Testis (tissue), 3 donors: ENCODE measurements around the gene IL1RAPL1. TPM values are rescaled to one million over a fixed set of nuclear protein-coding genes. Genes with fewer than 3 reads are reported as not detected.

Experiments used
- DNase-seq: peaks from one replicate; pipeline ENCODE4 v3.0.0-alpha.2; 2019
- H3K27ac ChIP-seq, 2 donors: fragments of 200-600 bp; sonication (generic); one replicate each; pipeline ENCODE4 v1.5.1; 2019
- H3K27me3 ChIP-seq: fragments of 200-600 bp; sonication (generic); one replicate; pipeline ENCODE4 v1.5.1; 2019
- H3K36me3 ChIP-seq: fragments of 200-600 bp; sonication (generic); one replicate; pipeline ENCODE4 v1.5.1; 2017; ENCODE audit warnings: low read depth; ENCODE audit errors: missing control alignments
- H3K4me1 ChIP-seq: fragments of 200-600 bp; sonication (generic); one replicate; pipeline ENCODE4 v1.5.1; 2019
- H3K4me3 ChIP-seq, 2 donors: fragments of 200-600 bp; sonication (generic); one replicate each; pipeline ENCODE4 v1.5.1; 2017 to 2019
- H3K9me3 ChIP-seq: fragments of 200-600 bp; sonication (generic); one replicate; pipeline ENCODE4 v1.5.1; 2017
- POLR2A ChIP-seq: fragments of 450-650 bp; IDR thresholded peaks from one replicate; pipeline ENCODE4 v1.6.1; 2017; ENCODE audit warnings: antibody characterized with exemption, mild to moderate bottlenecking, moderate library complexity
- WGBS, 2 donors: methylation state at CpG; one replicate each; pipeline ENCODE4 v1.1.5; 2018; 5-methylcytosine and 5-hydroxymethylcytosine counted together
- intact Hi-C: fragments of 100-400 bp; cut with DNase I; formaldehyde crosslinking; loops from one replicate; pipeline ENCODE4 v1.15.1; 2023; ENCODE audit warnings: low total_unique reads
- polyA plus RNA-seq: library from polyadenylated mRNA; stranded (reverse); fragments of 350-450 nt; fragmentation: Illumina TruSeq; extraction: RNeasy Lipid Tissue Mini Kit (QIAGEN cat#74804); gene quantifications from one replicate; pipeline ENCODE4 v1.2.3, GENCODE V29; 2014; ENCODE audit warnings: low read depth, low replicate concordance; ENCODE audit not compliant: insufficient read depth
- total RNA-seq, 2 donors: library from RNA; depleted of rRNA; stranded (reverse); fragments of >200 nt; gene quantifications; one replicate each; pipeline ENCODE4 v1.2.3, GENCODE V29; 2016
- TF ChIP-seq, protein P1 (sequence below), 3 experiments: fragments of 450-650 bp in 2 of 3; fragments of 200-600 bp in 1 of 3; sonication (generic) in 1 of 3; IDR thresholded peaks; one replicate each; pipeline ENCODE4 v1.5.1; 2016 to 2019; ENCODE audit warnings: antibody characterized with exemption in 3 of 3, mild to moderate bottlenecking in 2 of 3, moderate library complexity in 1 of 3

Gene IL1RAPL1
- total and polyA plus RNA-seq, 3 donors from 2014 or later, result 0.13 to 0.94 (median 0.93) TPM

DNA sequence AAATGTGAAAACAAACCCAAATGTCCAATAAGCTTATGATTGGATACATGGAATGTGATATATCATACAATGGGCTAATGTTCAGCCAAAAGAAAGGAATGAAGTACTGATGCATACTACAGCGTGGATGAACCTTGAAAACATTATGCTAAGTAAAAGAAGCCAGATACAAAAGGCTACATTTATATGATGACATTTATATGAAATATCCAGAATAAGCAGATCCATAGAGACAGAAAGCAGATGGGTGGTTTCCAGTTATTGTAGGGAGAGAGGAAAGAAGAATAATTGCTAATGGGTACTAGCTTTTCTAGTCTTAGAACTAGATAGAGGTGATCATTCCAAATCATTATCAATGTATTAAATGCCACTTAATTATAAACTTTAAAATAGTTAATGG lies 801.3 kb downstream of the IL1RAPL1 start:
- no peak for DNase-seq
- H3K4me3 ChIP-seq, result no peak overlapping the region
- intact Hi-C loops, result no loop called here
- H3K9me3 ChIP-seq, result no peaks in the 10 kb centered on the region
- no peaks in the 10 kb centered on the region for H3K27me3 ChIP-seq
- H3K36me3 ChIP-seq, result no peaks in the 10 kb centered on the region
- TF ChIP-seq, protein P1, sequence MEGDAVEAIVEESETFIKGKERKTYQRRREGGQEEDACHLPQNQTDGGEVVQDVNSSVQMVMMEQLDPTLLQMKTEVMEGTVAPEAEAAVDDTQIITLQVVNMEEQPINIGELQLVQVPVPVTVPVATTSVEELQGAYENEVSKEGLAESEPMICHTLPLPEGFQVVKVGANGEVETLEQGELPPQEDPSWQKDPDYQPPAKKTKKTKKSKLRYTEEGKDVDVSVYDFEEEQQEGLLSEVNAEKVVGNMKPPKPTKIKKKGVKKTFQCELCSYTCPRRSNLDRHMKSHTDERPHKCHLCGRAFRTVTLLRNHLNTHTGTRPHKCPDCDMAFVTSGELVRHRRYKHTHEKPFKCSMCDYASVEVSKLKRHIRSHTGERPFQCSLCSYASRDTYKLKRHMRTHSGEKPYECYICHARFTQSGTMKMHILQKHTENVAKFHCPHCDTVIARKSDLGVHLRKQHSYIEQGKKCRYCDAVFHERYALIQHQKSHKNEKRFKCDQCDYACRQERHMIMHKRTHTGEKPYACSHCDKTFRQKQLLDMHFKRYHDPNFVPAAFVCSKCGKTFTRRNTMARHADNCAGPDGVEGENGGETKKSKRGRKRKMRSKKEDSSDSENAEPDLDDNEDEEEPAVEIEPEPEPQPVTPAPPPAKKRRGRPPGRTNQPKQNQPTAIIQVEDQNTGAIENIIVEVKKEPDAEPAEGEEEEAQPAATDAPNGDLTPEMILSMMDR (IDR thresholded peaks at IDR 0.05), result no peak
- no peak for TF ChIP-seq POLR2A
- H3K4me1 ChIP-seq, result no peaks in the 10 kb centered on the region
- H3K27ac ChIP-seq, result no peak overlapping the region
- WGBS, 2 donors, result 75 to 100% methylated on average over 1 of the region's 1 CpG

DNA sequence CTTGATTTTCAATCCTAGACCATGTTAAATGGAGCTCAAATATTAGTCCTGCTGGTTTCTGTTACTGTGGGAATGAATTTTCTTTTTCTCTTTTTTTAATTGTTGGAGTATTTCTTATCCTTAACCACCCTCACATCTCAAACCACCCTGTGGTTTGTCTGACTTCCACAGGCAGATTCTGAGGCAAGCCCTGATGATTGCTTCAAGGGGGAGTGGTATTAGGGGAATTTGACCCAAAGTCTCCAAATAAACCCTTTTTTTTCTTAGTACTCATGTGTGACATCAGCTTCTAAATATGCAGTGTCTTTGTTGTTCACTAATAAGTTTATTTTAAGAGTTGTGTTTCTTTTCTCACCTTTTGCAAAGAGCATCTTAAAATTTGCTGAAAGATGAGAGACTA lies 810.3 kb downstream of the IL1RAPL1 start:
- Histone ChIP-seq H3K36me3 (no peaks in the 10 kb centered on the region), H3K27ac (no peak overlapping the region), H3K4me3 (no peak overlapping the region), H3K27me3 (no peaks in the 10 kb centered on the region), H3K9me3 (no peaks in the 10 kb centered on the region), H3K4me1 (no peaks in the 10 kb centered on the region)
- TF ChIP-seq POLR2A, result no peak
- TF ChIP-seq, protein P1 (IDR thresholded peaks at IDR 0.05), result no peak
- DNase-seq, result no peak
- intact Hi-C loops, result no loop called here

DNA sequence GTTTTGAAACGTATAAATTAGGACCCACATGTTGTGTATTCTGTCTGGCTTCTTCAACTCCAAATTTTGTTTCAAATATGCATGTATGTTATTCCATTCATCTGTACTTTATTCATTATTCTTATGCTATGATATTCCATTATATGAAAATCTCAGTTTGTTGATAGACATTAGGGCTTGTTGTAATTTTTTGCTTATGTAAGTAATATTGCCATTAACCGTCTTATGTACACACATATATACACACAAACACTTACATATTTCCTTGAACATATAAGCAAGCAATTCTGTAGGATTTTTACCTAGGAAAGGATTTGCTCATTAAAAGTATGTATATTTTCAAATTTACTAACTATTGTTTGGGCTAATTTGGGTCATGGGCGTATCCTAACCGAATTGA lies 820.1 kb downstream of the IL1RAPL1 start:
- Histone ChIP-seq H3K4me1 (no peaks in the 10 kb centered on the region), H3K27me3 (no peaks in the 10 kb centered on the region), H3K9me3 (no peaks in the 10 kb centered on the region), H3K4me3 (no peak overlapping the region), H3K27ac (no peak overlapping the region), H3K36me3 (no peaks in the 10 kb centered on the region)
- TF ChIP-seq, protein P1 (IDR thresholded peaks at IDR 0.05), result no peak
- TF ChIP-seq POLR2A, result no peak
- intact Hi-C loops, result no loop called here
- 75 to 99% methylated on average over 4 of the region's 4 CpGs for WGBS, 2 donors
- no peak for DNase-seq

DNA sequence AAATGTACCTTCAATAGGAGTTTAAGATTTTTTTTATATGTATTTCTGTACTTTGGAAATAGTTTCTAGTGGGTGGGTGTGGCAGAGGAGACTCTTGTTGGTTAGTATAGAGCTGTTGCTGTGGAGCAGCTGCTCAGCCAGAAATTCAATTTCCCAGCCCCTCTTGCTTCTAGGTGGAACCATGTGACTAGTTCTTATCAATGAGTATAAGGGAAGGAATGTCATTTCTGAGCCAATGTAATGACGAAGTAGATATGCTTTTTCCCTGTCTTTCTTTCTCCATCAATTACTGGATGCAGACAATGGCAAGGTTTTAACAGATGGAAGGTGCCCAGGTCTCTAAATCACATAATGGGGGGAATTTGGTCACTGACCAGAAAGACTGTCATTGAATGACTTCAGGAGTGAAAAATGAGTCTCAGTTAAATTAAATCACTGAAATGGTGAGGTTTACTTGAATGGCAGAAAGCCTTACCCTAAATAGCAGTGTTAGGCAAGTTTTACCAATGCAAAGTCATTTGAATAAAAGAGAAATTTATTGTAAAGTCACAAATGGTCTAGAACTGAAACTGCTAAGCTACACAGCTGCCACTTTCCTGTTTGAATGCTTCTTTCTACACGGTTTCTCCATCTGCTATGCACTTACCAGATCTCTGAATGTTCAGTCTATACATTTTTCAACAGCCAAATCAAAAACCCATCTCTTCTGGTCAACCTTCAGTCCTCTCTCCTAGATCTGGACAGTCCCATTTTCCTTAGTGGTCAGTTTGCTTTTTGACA lies 832.7 kb downstream of the IL1RAPL1 start:
- Histone ChIP-seq H3K27me3 (no peaks in the 10 kb centered on the region), H3K9me3 (no peaks in the 10 kb centered on the region), H3K27ac (no peak overlapping the region), H3K4me1 (no peaks in the 10 kb centered on the region), H3K36me3 (no peaks in the 10 kb centered on the region), H3K4me3 (no peak overlapping the region)
- WGBS, 2 donors, result 50 to 59% methylated on average over 2 of the region's 2 CpGs
- intact Hi-C loops, result no loop called here
- DNase-seq, result no peak
- TF ChIP-seq POLR2A, result no peak
- TF ChIP-seq, protein P1 (IDR thresholded peaks at IDR 0.05), result no peak

DNA sequence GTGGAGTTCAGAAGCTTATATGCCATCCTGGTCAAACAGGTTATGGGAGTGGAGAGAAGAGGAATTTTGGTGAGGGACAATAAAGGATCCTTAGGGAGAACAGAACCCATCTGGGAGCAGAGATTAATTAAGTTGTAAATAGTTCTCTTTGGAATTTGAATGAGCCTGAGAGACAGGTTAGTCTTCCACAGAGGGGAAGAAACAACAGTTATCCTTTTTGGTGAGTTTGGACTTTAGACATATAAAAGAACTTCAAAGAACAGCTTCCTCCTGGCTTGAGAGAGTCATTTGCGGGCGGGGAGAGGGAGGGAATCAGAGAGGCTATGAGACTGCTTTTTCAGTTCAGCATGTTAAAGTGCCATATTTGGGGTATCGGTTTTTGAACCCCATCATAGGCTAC lies 834.8 kb downstream of the IL1RAPL1 start:
- TF ChIP-seq, protein P1 (IDR thresholded peaks at IDR 0.05), result no peak
- no peak for TF ChIP-seq POLR2A
- no peaks in the 10 kb centered on the region for H3K27me3 ChIP-seq
- H3K4me3 ChIP-seq, result no peak overlapping the region
- H3K9me3 ChIP-seq, result no peaks in the 10 kb centered on the region
- intact Hi-C loops, result no loop called here
- WGBS, 2 donors, result 88 to 96% methylated on average over 3 of the region's 3 CpGs
- no peaks in the 10 kb centered on the region for H3K36me3 ChIP-seq
- no peak for DNase-seq
- H3K4me1 ChIP-seq, result no peaks in the 10 kb centered on the region
- no peak overlapping the region for H3K27ac ChIP-seq
